ENCODE results near the gene FHIP1A.

GRCh38 chr4:151408630-151409469 lies at the start of gene FHIP1A:
- TF ChIP-seq CREB5 (CRISPR knock-in tag; IDR thresholded peaks at IDR 0.05; ENCODE audit: low read depth) (no peak), ZNF565 (CRISPR knock-in tag; conservative IDR thresholded peaks at IDR 0.05; ENCODE audit: low read depth) (no peak), CSRNP3 (CRISPR knock-in tag; IDR thresholded peaks at IDR 0.05) (no peak)
